Prostate gland (tissue), 1 donor: ENCODE measurements around the gene THSD4.

Experiments used
- POLR2A ChIP-seq: fragments of 450-650 bp; IDR thresholded peaks from one replicate; pipeline ENCODE4 v1.6.1; 2016; ENCODE audit warnings: antibody characterized with exemption, mild to moderate bottlenecking
- POLR2AphosphoS5 ChIP-seq: sonication (generic); formaldehyde crosslinking; IDR thresholded peaks from one replicate; pipeline ENCODE4 v1.6.1; 2017; ENCODE audit warnings: antibody characterized with exemption

GRCh38 chr15:71444866-71445590, 329.8 kb downstream of the THSD4 start:
- no peak for TF ChIP-seq POLR2AphosphoS5
- no peak for TF ChIP-seq POLR2A
